HG02623 (cell line): ENCODE results near the gene IQSEC3.

ENCODE experiments used
- ATAC-seq: cut with Tn5 transposase; IDR thresholded peaks from one replicate; pipeline ENCODE4 v1.9.1; 2021; ENCODE audit warnings: moderate library complexity; ENCODE audit not compliant: unreplicated experiment

The IQSEC3 gene

GRCh38 chr12:138171-138897 lies 71.8 kb downstream of the IQSEC3 start:
- ATAC-seq = no peak

GRCh38 chr12:138898-139534 lies 72.4 kb downstream of the IQSEC3 start:
- no peak for ATAC-seq

- no peak for ATAC-seq
These were observed 73.0 kb downstream of the IQSEC3 start for GRCh38 chr12:139585-139984.

GRCh38 chr12:140162-140561 lies 73.6 kb downstream of the IQSEC3 start:
- ATAC-seq = no peak

GRCh38 chr12:143964-144649 lies 77.5 kb downstream of the IQSEC3 start:
- ATAC-seq = no peak

GRCh38 chr12:144650-145284 lies 78.2 kb downstream of the IQSEC3 start:
- ATAC-seq = no peak

- ATAC-seq = no peak
These were observed 78.9 kb downstream of the IQSEC3 start for GRCh38 chr12:145369-145960.

- ATAC-seq = no peak
These were observed 80.7 kb downstream of the IQSEC3 start for GRCh38 chr12:147242-147641.

GRCh38 chr12:148676-149416 lies 82.3 kb downstream of the IQSEC3 start:
- no peak for ATAC-seq

GRCh38 chr12:151579-151978 lies 85.0 kb downstream of the IQSEC3 start:
- no peak for ATAC-seq

- no peak for ATAC-seq
These were observed 85.9 kb downstream of the IQSEC3 start for GRCh38 chr12:152440-152839.

GRCh38 chr12:153080-153746 lies 86.6 kb downstream of the IQSEC3 start:
- ATAC-seq = no peak

GRCh38 chr12:154058-154457 lies 87.5 kb downstream of the IQSEC3 start:
- no peak for ATAC-seq

- no peak for ATAC-seq
These were observed 88.4 kb downstream of the IQSEC3 start for GRCh38 chr12:155006-155405.

GRCh38 chr12:155646-156045 lies 89.1 kb downstream of the IQSEC3 start:
- no peak for ATAC-seq

- no peak for ATAC-seq
These were observed 90.4 kb downstream of the IQSEC3 start for GRCh38 chr12:156945-157344.

- no peak for ATAC-seq
These were observed 91.1 kb downstream of the IQSEC3 start for GRCh38 chr12:157644-158043.

- no peak for ATAC-seq
These were observed 92.7 kb downstream of the IQSEC3 start for GRCh38 chr12:159156-159782.

- ATAC-seq = no peak
These were observed 94.3 kb downstream of the IQSEC3 start for GRCh38 chr12:160858-161257.

GRCh38 chr12:161823-162222 lies 95.3 kb downstream of the IQSEC3 start:
- ATAC-seq = no peak
